ENCODE measurements around the gene MLLT6. TPM values are rescaled to one million over a fixed set of nuclear protein-coding genes. Genes with fewer than 3 reads are reported as not detected.
A peak's percentile ranks its signal among the peaks of the same experiment; 100 is the strongest.

MLLT6 gene
- total and polyA plus RNA-seq, 2 of the 13 experiments (the other 11 are each of a cell fraction or from before 2014, with no cell fraction given) = 50.7 to 69.5 TPM

DNA sequence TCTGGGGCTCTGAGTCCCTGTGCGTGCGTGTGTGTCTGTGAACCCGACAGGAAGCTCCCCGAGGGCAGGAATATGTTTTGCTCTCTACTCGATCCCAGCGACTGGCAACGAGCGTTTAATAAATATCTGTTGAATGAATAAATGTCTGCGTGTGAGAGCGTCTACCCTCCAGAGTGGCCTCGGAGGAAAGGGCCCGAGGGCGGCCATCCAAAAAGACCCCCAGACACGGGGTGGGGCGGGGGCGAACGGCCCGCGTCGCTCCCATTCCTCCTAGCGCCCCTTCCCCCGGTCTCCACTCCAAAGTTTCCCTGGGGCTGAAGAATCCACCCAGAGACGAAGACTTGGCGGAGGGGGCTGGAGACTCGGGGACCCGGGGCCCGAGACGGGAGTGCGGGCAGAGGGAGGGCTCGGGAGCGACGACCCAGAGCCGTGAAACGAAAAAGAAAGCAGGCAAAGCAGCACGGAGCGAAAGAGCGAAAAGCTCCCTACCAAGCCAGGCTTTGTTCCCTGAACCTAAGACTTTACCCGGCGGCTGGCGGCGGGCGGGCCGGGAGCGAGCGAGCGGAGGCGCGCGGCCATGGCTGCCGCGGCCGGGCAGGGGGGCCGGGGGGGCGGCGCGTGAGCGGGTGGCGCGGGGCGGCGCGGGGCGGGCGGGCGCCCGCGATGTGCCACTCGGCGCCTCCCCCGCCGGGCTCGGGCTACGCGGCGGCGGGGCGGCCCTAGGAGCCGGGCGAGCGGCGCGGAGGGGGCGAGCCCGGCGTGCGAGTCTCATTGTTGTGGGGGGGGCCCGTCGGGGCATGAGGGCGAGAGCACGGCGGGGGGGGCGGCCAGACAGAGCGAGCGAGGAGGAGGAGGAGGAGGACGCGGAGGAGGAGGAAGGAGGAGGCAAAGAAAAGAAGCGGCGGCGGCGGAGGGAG lies at the start of gene MLLT6 (continued):
- TF ChIP-seq, protein P1, sequence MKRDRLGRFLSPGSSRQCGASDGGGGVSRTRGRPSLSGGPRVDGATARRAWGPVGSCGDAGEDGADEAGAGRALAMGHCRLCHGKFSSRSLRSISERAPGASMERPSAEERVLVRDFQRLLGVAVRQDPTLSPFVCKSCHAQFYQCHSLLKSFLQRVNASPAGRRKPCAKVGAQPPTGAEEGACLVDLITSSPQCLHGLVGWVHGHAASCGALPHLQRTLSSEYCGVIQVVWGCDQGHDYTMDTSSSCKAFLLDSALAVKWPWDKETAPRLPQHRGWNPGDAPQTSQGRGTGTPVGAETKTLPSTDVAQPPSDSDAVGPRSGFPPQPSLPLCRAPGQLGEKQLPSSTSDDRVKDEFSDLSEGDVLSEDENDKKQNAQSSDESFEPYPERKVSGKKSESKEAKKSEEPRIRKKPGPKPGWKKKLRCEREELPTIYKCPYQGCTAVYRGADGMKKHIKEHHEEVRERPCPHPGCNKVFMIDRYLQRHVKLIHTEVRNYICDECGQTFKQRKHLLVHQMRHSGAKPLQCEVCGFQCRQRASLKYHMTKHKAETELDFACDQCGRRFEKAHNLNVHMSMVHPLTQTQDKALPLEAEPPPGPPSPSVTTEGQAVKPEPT (CRISPR knock-in tag; IDR thresholded peaks at IDR 0.05; ENCODE audit: low read depth) = no peak
- TF ChIP-seq NR2F2 (IDR thresholded peaks at IDR 0.05; ENCODE audit: borderline replicate concordance, low read depth) = no peak
- peak; percentile 38 for TF ChIP-seq POLR2AphosphoS5 (IDR thresholded peaks at IDR 0.05; ENCODE audit: low read depth, low read length)
- TF ChIP-seq, protein P2, sequence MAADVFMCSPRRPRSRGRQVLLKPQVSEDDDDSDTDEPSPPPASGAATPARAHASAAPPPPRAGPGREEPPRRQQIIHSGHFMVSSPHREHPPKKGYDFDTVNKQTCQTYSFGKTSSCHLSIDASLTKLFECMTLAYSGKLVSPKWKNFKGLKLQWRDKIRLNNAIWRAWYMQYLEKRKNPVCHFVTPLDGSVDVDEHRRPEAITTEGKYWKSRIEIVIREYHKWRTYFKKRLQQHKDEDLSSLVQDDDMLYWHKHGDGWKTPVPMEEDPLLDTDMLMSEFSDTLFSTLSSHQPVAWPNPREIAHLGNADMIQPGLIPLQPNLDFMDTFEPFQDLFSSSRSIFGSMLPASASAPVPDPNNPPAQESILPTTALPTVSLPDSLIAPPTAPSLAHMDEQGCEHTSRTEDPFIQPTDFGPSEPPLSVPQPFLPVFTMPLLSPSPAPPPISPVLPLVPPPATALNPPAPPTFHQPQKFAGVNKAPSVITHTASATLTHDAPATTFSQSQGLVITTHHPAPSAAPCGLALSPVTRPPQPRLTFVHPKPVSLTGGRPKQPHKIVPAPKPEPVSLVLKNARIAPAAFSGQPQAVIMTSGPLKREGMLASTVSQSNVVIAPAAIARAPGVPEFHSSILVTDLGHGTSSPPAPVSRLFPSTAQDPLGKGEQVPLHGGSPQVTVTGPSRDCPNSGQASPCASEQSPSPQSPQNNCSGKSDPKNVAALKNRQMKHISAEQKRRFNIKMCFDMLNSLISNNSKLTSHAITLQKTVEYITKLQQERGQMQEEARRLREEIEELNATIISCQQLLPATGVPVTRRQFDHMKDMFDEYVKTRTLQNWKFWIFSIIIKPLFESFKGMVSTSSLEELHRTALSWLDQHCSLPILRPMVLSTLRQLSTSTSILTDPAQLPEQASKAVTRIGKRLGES (CRISPR knock-in tag; IDR thresholded peaks at IDR 0.05; ENCODE audit: borderline replicate concordance) = peak; percentile 65; the same call in 1 of the 2 replicates
- TF ChIP-seq ZNF367 (CRISPR knock-in tag; IDR thresholded peaks at IDR 0.05; ENCODE audit: borderline replicate concordance) = peak; percentile 75; the same call in 1 of the 2 replicates
- TF ChIP-seq, protein P3, sequence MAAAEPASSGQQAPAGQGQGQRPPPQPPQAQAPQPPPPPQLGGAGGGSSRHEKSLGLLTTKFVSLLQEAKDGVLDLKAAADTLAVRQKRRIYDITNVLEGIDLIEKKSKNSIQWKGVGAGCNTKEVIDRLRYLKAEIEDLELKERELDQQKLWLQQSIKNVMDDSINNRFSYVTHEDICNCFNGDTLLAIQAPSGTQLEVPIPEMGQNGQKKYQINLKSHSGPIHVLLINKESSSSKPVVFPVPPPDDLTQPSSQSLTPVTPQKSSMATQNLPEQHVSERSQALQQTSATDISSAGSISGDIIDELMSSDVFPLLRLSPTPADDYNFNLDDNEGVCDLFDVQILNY (CRISPR knock-in tag; conservative IDR thresholded peaks at IDR 0.05) = 0 out of 2 replicates have a peak, but pooled peaks have one; percentile 21
- TF ChIP-seq ZNF224 (CRISPR knock-in tag; IDR thresholded peaks at IDR 0.05) = no peak
- TF ChIP-seq, protein P4, sequence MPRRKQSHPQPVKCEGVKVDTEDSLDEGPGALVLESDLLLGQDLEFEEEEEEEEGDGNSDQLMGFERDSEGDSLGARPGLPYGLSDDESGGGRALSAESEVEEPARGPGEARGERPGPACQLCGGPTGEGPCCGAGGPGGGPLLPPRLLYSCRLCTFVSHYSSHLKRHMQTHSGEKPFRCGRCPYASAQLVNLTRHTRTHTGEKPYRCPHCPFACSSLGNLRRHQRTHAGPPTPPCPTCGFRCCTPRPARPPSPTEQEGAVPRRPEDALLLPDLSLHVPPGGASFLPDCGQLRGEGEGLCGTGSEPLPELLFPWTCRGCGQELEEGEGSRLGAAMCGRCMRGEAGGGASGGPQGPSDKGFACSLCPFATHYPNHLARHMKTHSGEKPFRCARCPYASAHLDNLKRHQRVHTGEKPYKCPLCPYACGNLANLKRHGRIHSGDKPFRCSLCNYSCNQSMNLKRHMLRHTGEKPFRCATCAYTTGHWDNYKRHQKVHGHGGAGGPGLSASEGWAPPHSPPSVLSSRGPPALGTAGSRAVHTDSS (CRISPR knock-in tag; conservative IDR thresholded peaks at IDR 0.05) = no peak
- TF ChIP-seq GABPA (IDR thresholded peaks at IDR 0.05; ENCODE audit: low read depth, low read length) = 0 out of 2 replicates have a peak, but pooled peaks have one; percentile 18
- no peak for TF ChIP-seq GABPA (CRISPR knock-in tag; IDR thresholded peaks at IDR 0.05; ENCODE audit: low read depth)
- no peak for TF ChIP-seq FOXK1 (CRISPR knock-in tag; IDR thresholded peaks at IDR 0.05; ENCODE audit: borderline replicate concordance, low read depth)
- TF ChIP-seq EP300 (IDR thresholded peaks at IDR 0.05; ENCODE audit: low read depth in 2 of 2, low read length in 2 of 2) = no peak
- TF ChIP-seq EP300 (CRISPR knock-in tag; IDR thresholded peaks at IDR 0.05; ENCODE audit: borderline replicate concordance) = peak; percentile 41; the same call in 1 of the 2 replicates
- TF ChIP-seq, protein P5, sequence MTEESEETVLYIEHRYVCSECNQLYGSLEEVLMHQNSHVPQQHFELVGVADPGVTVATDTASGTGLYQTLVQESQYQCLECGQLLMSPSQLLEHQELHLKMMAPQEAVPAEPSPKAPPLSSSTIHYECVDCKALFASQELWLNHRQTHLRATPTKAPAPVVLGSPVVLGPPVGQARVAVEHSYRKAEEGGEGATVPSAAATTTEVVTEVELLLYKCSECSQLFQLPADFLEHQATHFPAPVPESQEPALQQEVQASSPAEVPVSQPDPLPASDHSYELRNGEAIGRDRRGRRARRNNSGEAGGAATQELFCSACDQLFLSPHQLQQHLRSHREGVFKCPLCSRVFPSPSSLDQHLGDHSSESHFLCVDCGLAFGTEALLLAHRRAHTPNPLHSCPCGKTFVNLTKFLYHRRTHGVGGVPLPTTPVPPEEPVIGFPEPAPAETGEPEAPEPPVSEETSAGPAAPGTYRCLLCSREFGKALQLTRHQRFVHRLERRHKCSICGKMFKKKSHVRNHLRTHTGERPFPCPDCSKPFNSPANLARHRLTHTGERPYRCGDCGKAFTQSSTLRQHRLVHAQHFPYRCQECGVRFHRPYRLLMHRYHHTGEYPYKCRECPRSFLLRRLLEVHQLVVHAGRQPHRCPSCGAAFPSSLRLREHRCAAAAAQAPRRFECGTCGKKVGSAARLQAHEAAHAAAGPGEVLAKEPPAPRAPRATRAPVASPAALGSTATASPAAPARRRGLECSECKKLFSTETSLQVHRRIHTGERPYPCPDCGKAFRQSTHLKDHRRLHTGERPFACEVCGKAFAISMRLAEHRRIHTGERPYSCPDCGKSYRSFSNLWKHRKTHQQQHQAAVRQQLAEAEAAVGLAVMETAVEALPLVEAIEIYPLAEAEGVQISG (CRISPR knock-in tag; IDR thresholded peaks at IDR 0.05) = peak; percentile 40; the same call in 1 of the 2 replicates
- TF ChIP-seq, protein P6, sequence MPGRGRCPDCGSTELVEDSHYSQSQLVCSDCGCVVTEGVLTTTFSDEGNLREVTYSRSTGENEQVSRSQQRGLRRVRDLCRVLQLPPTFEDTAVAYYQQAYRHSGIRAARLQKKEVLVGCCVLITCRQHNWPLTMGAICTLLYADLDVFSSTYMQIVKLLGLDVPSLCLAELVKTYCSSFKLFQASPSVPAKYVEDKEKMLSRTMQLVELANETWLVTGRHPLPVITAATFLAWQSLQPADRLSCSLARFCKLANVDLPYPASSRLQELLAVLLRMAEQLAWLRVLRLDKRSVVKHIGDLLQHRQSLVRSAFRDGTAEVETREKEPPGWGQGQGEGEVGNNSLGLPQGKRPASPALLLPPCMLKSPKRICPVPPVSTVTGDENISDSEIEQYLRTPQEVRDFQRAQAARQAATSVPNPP (CRISPR knock-in tag; IDR thresholded peaks at IDR 0.05) = 0 out of 2 replicates have a peak, but pooled peaks have one; percentile 21

All from HepG2 (cell line).